Liver (tissue), 3 donors: ENCODE measurements around the gene APEX1.

ENCODE experiments used
- FOXA1 ChIP-seq: IDR thresholded peaks from 2 replicates; pipeline ENCODE4 v1.6.1; 2016; ENCODE audit warnings: antibody characterized with exemption
- JUND ChIP-seq, 2 donors: IDR thresholded peaks; 2 replicates each; pipeline ENCODE4 v1.6.1; 2016; ENCODE audit warnings: antibody characterized with exemption in 2 of 2
- RAD21 ChIP-seq, 2 donors: IDR thresholded peaks; 2 replicates each; pipeline ENCODE4 v1.6.1; 2016; ENCODE audit warnings: antibody characterized with exemption in 2 of 2, mild to moderate bottlenecking in 2 of 2
- TF ChIP-seq, protein P1 (sequence below): fragments of 150-350 bp; IDR thresholded peaks from 2 replicates; pipeline ENCODE4 v1.5.1; 2017; ENCODE audit warnings: improper control_type of control experiment, low read depth, low read length; ENCODE audit not compliant: missing input control
- donor health status: healthy.
- donor health status: healthy.

DNA sequence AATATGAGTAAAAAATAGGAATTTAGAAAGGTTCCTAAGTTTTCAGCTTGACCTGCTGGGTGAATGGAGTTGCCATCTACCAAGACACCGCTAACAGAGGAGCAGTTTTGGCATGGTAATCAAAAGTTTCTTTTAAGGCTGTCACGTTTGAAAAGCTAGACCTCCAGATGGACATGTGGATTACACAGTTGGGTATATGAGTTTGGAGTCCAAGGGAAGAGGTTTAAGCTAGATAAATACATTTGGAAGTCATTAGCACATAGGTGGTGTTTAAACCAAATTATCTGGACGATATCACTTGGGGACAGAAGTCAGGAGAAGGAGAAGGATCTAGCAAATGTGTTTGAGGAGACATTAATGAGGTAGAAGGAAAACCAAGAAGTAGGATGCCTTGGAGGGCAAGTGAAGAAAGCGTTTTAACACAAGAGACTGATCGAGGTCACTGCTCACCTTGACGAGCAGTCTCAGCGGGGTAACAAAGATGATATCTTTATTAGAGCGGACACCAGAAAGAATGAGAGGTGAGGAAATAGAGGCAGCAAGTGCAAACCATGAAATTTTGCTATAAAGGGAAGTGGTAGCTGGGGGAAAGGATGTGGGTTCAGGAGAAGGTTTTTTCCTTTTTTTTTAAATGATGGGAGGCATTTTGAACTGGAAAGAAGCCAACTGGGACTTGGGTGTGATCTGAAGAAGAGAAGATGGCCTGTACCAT is 31.8 kb downstream of the APEX1 start:
- TF ChIP-seq, protein P1, sequence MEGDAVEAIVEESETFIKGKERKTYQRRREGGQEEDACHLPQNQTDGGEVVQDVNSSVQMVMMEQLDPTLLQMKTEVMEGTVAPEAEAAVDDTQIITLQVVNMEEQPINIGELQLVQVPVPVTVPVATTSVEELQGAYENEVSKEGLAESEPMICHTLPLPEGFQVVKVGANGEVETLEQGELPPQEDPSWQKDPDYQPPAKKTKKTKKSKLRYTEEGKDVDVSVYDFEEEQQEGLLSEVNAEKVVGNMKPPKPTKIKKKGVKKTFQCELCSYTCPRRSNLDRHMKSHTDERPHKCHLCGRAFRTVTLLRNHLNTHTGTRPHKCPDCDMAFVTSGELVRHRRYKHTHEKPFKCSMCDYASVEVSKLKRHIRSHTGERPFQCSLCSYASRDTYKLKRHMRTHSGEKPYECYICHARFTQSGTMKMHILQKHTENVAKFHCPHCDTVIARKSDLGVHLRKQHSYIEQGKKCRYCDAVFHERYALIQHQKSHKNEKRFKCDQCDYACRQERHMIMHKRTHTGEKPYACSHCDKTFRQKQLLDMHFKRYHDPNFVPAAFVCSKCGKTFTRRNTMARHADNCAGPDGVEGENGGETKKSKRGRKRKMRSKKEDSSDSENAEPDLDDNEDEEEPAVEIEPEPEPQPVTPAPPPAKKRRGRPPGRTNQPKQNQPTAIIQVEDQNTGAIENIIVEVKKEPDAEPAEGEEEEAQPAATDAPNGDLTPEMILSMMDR: no peak
- TF ChIP-seq JUND (IDR thresholded peaks at IDR 0.05) (no peak), RAD21 (IDR thresholded peaks at IDR 0.05) (no peak), FOXA1 (no peak)
